NT2/D1 (cell line): ENCODE results near the gene CNKSR3.

Experiments
- DNase-seq: peaks from one replicate; pipeline ENCODE4 v3.0.0-alpha.2; 2011; ENCODE audit warnings: low read depth, low spot score
- H3K27me3 ChIP-seq: 2 replicates; pipeline ENCODE4 v1.6.0; 2011; ENCODE audit warnings: mild to moderate bottlenecking; ENCODE audit not compliant: insufficient read length, insufficient read depth
- H3K36me3 ChIP-seq: 2 replicates; pipeline ENCODE4 v1.6.1; 2011; ENCODE audit warnings: mild to moderate bottlenecking, low read length, mixed read lengths; ENCODE audit not compliant: insufficient read depth, insufficient read length
- H3K4me1 ChIP-seq: 2 replicates; pipeline ENCODE4 v1.5.1; 2011; ENCODE audit not compliant: insufficient read depth, insufficient read length
- H3K4me3 ChIP-seq: 2 replicates; pipeline ENCODE4 v1.5.1; 2011; ENCODE audit warnings: low read depth; ENCODE audit not compliant: insufficient read length
- H3K9ac ChIP-seq: 2 replicates; pipeline ENCODE4 v1.6.0; 2011; ENCODE audit warnings: low read depth; ENCODE audit not compliant: insufficient read length
- H3K9me3 ChIP-seq: 2 replicates; pipeline ENCODE4 v1.5.1; 2011; ENCODE audit warnings: mild to moderate bottlenecking, low read length; ENCODE audit not compliant: insufficient read depth
- SUZ12 ChIP-seq: IDR thresholded peaks from 2 replicates; pipeline ENCODE4 v1.6.1; 2011; ENCODE audit not compliant: insufficient read length, insufficient read depth; ENCODE audit errors: extremely low read depth
- YY1 ChIP-seq: IDR thresholded peaks from 2 replicates; pipeline ENCODE4 v1.6.1; 2011; ENCODE audit not compliant: insufficient read length, insufficient read depth
- ZNF274 ChIP-seq: IDR thresholded peaks from 2 replicates; pipeline ENCODE4 v1.6.1; 2011; ENCODE audit warnings: mild to moderate bottlenecking, low read depth, low read length

The CNKSR3 gene

GRCh38 chr6:154485815-154486214 is 24.7 kb downstream of the CNKSR3 start:
- no peaks in the 10 kb centered on the region for H3K9me3 ChIP-seq
- no peak overlapping the region for H3K9ac ChIP-seq
- no peaks in the 10 kb centered on the region for H3K4me1 ChIP-seq
- no peak for DNase-seq
- TF ChIP-seq ZNF274 (no peak), SUZ12 (no peak), YY1 (no peak)
- H3K27me3 ChIP-seq: no peaks in the 10 kb centered on the region
- H3K36me3 ChIP-seq: no peaks in the 10 kb centered on the region
- H3K4me3 ChIP-seq: no peak overlapping the region

- no peaks in the 10 kb centered on the region for H3K27me3 ChIP-seq
- no peaks in the 10 kb centered on the region for H3K9me3 ChIP-seq
- H3K36me3 ChIP-seq: no peaks in the 10 kb centered on the region
- H3K4me1 ChIP-seq: no peaks in the 10 kb centered on the region
- DNase-seq: no peak
- no peak overlapping the region for H3K9ac ChIP-seq
- TF ChIP-seq ZNF274 (no peak), YY1 (no peak), SUZ12 (no peak)
- no peak overlapping the region for H3K4me3 ChIP-seq
These were observed 25.5 kb downstream of the CNKSR3 start for GRCh38 chr6:154484942-154485341.

- Histone ChIP-seq H3K9ac (no peak overlapping the region), H3K36me3 (no peaks in the 10 kb centered on the region), H3K9me3 (no peaks in the 10 kb centered on the region), H3K4me3 (no peak overlapping the region), H3K4me1 (no peaks in the 10 kb centered on the region), H3K27me3 (no peaks in the 10 kb centered on the region)
- TF ChIP-seq ZNF274: no peak
- no peak for TF ChIP-seq SUZ12
- no peak for TF ChIP-seq YY1
- DNase-seq: no peak
These were observed 27.6 kb downstream of the CNKSR3 start for GRCh38 chr6:154482858-154483257.

- H3K4me3 ChIP-seq: no peak overlapping the region
- no peaks in the 10 kb centered on the region for H3K4me1 ChIP-seq
- no peak for DNase-seq
- no peak for TF ChIP-seq ZNF274
- no peak for TF ChIP-seq YY1
- no peak for TF ChIP-seq SUZ12
- H3K27me3 ChIP-seq: no peaks in the 10 kb centered on the region
- no peak overlapping the region for H3K9ac ChIP-seq
- H3K9me3 ChIP-seq: no peaks in the 10 kb centered on the region
- no peaks in the 10 kb centered on the region for H3K36me3 ChIP-seq
These were observed 28.9 kb downstream of the CNKSR3 start for GRCh38 chr6:154481521-154482013.

- H3K27me3 ChIP-seq: no peaks in the 10 kb centered on the region
- H3K4me1 ChIP-seq: no peaks in the 10 kb centered on the region
- TF ChIP-seq SUZ12 (no peak), YY1 (no peak), ZNF274 (no peak)
- no peak overlapping the region for H3K4me3 ChIP-seq
- no peaks in the 10 kb centered on the region for H3K36me3 ChIP-seq
- no peaks in the 10 kb centered on the region for H3K9me3 ChIP-seq
- DNase-seq: no peak
- H3K9ac ChIP-seq: no peak overlapping the region
These were observed 30.5 kb downstream of the CNKSR3 start for GRCh38 chr6:154479771-154480639.

- no peak for DNase-seq
- no peak overlapping the region for H3K4me3 ChIP-seq
- TF ChIP-seq SUZ12: no peak
- no peak for TF ChIP-seq YY1
- no peak for TF ChIP-seq ZNF274
- H3K27me3 ChIP-seq: no peaks in the 10 kb centered on the region
- H3K9me3 ChIP-seq: no peaks in the 10 kb centered on the region
- no peak overlapping the region for H3K9ac ChIP-seq
- H3K4me1 ChIP-seq: no peaks in the 10 kb centered on the region
- no peaks in the 10 kb centered on the region for H3K36me3 ChIP-seq
These were observed 31.1 kb downstream of the CNKSR3 start for GRCh38 chr6:154479351-154479769.

GRCh38 chr6:154478701-154479060 is 31.8 kb downstream of the CNKSR3 start:
- Histone ChIP-seq H3K9me3 (no peaks in the 10 kb centered on the region), H3K4me3 (no peak overlapping the region), H3K4me1 (no peaks in the 10 kb centered on the region), H3K36me3 (no peaks in the 10 kb centered on the region), H3K9ac (no peak overlapping the region), H3K27me3 (no peaks in the 10 kb centered on the region)
- TF ChIP-seq SUZ12: no peak
- no peak for TF ChIP-seq YY1
- no peak for TF ChIP-seq ZNF274
- no peak for DNase-seq
